ENCODE data around the gene NELL1. TPM values are rescaled to one million over a fixed set of nuclear protein-coding genes. Genes with fewer than 3 reads are reported as not detected.

NELL1 gene
- polyA plus RNA-seq, 2 donors: 0.04 to 0.08 TPM

GRCh38 chr11:21398195-21398594, 728.8 kb downstream of the NELL1 start:
- WGBS, 2 donors: 52 to 57% methylated on average over 3 of the region's 3 CpGs
- H3K27ac ChIP-seq (ENCODE audit: low read depth in 2 of 2, low read length in 1 of 2): no peak overlapping the region
- H3K9me3 ChIP-seq (ENCODE audit: control insufficient read depth in 2 of 2, insufficient read depth in 1 of 2, low read depth in 1 of 2, low read length in 1 of 2): no peaks in the 10 kb centered on the region
- no peaks in the 10 kb centered on the region for H3K36me3 ChIP-seq (ENCODE audit: control insufficient read depth in 2 of 2, insufficient read depth in 2 of 2, low read length in 1 of 2)
- no peak overlapping the region for H3K4me3 ChIP-seq (ENCODE audit: low read depth in 1 of 2, low read length in 2 of 2)
- H3K27me3 ChIP-seq (ENCODE audit: control insufficient read depth in 1 of 2, insufficient read depth in 2 of 2, low read length in 2 of 2): no peaks in the 10 kb centered on the region
- H3K4me1 ChIP-seq (ENCODE audit: control insufficient read depth in 2 of 2, insufficient read depth in 2 of 2, low read length in 1 of 2): no peaks in the 10 kb centered on the region

GRCh38 chr11:21401496-21401895, 732.1 kb downstream of the NELL1 start:
- Histone ChIP-seq H3K27ac (ENCODE audit: low read depth in 2 of 2, low read length in 1 of 2) (no peak overlapping the region), H3K4me1 (ENCODE audit: control insufficient read depth in 2 of 2, insufficient read depth in 2 of 2, low read length in 1 of 2) (no peaks in the 10 kb centered on the region), H3K36me3 (ENCODE audit: control insufficient read depth in 2 of 2, insufficient read depth in 2 of 2, low read length in 1 of 2) (no peaks in the 10 kb centered on the region), H3K4me3 (ENCODE audit: low read depth in 1 of 2, low read length in 2 of 2) (no peak overlapping the region), H3K27me3 (ENCODE audit: control insufficient read depth in 1 of 2, insufficient read depth in 2 of 2, low read length in 2 of 2) (no peaks in the 10 kb centered on the region), H3K9me3 (ENCODE audit: control insufficient read depth in 2 of 2, insufficient read depth in 1 of 2, low read depth in 1 of 2, low read length in 1 of 2) (no peaks in the 10 kb centered on the region)
- 30 to 39% methylated on average over 1 of the region's 1 CpG for WGBS, 2 donors

GRCh38 chr11:21402274-21402673, 732.9 kb downstream of the NELL1 start:
- Histone ChIP-seq H3K4me3 (ENCODE audit: low read depth in 1 of 2, low read length in 2 of 2) (no peak overlapping the region), H3K36me3 (ENCODE audit: control insufficient read depth in 2 of 2, insufficient read depth in 2 of 2, low read length in 1 of 2) (no peaks in the 10 kb centered on the region), H3K4me1 (ENCODE audit: control insufficient read depth in 2 of 2, insufficient read depth in 2 of 2, low read length in 1 of 2) (no peaks in the 10 kb centered on the region), H3K27ac (ENCODE audit: low read depth in 2 of 2, low read length in 1 of 2) (no peak overlapping the region), H3K27me3 (ENCODE audit: control insufficient read depth in 1 of 2, insufficient read depth in 2 of 2, low read length in 2 of 2) (no peaks in the 10 kb centered on the region), H3K9me3 (ENCODE audit: control insufficient read depth in 2 of 2, insufficient read depth in 1 of 2, low read depth in 1 of 2, low read length in 1 of 2) (no peaks in the 10 kb centered on the region)
- WGBS, 2 donors: 51 to 77% methylated on average over 1 of the region's 1 CpG

GRCh38 chr11:21403069-21403468, 733.7 kb downstream of the NELL1 start:
- Histone ChIP-seq H3K9me3 (ENCODE audit: control insufficient read depth in 2 of 2, insufficient read depth in 1 of 2, low read depth in 1 of 2, low read length in 1 of 2) (no peaks in the 10 kb centered on the region), H3K4me1 (ENCODE audit: control insufficient read depth in 2 of 2, insufficient read depth in 2 of 2, low read length in 1 of 2) (no peaks in the 10 kb centered on the region), H3K27me3 (ENCODE audit: control insufficient read depth in 1 of 2, insufficient read depth in 2 of 2, low read length in 2 of 2) (no peaks in the 10 kb centered on the region), H3K36me3 (ENCODE audit: control insufficient read depth in 2 of 2, insufficient read depth in 2 of 2, low read length in 1 of 2) (no peaks in the 10 kb centered on the region), H3K4me3 (ENCODE audit: low read depth in 1 of 2, low read length in 2 of 2) (no peak overlapping the region), H3K27ac (ENCODE audit: low read depth in 2 of 2, low read length in 1 of 2) (no peak overlapping the region)

GRCh38 chr11:21405422-21405821, 736.0 kb downstream of the NELL1 start:
- Histone ChIP-seq H3K27ac (ENCODE audit: low read depth in 2 of 2, low read length in 1 of 2) (no peak overlapping the region), H3K4me1 (ENCODE audit: control insufficient read depth in 2 of 2, insufficient read depth in 2 of 2, low read length in 1 of 2) (no peaks in the 10 kb centered on the region), H3K9me3 (ENCODE audit: control insufficient read depth in 2 of 2, insufficient read depth in 1 of 2, low read depth in 1 of 2, low read length in 1 of 2) (no peaks in the 10 kb centered on the region), H3K36me3 (ENCODE audit: control insufficient read depth in 2 of 2, insufficient read depth in 2 of 2, low read length in 1 of 2) (no peaks in the 10 kb centered on the region), H3K4me3 (ENCODE audit: low read depth in 1 of 2, low read length in 2 of 2) (no peak overlapping the region), H3K27me3 (ENCODE audit: control insufficient read depth in 1 of 2, insufficient read depth in 2 of 2, low read length in 2 of 2) (no peaks in the 10 kb centered on the region)
- 29 to 30% methylated on average over 1 of the region's 1 CpG for WGBS, 2 donors

GRCh38 chr11:21410513-21410912, 741.1 kb downstream of the NELL1 start:
- no peak overlapping the region for H3K4me3 ChIP-seq (ENCODE audit: low read depth in 1 of 2, low read length in 2 of 2)
- H3K27me3 ChIP-seq (ENCODE audit: control insufficient read depth in 1 of 2, insufficient read depth in 2 of 2, low read length in 2 of 2): no peaks in the 10 kb centered on the region
- no peaks in the 10 kb centered on the region for H3K4me1 ChIP-seq (ENCODE audit: control insufficient read depth in 2 of 2, insufficient read depth in 2 of 2, low read length in 1 of 2)
- WGBS, 2 donors: 73 to 88% methylated on average over 5 of the region's 5 CpGs
- H3K9me3 ChIP-seq (ENCODE audit: control insufficient read depth in 2 of 2, insufficient read depth in 1 of 2, low read depth in 1 of 2, low read length in 1 of 2): no peaks in the 10 kb centered on the region
- H3K27ac ChIP-seq (ENCODE audit: low read depth in 2 of 2, low read length in 1 of 2): no peak overlapping the region
- no peaks in the 10 kb centered on the region for H3K36me3 ChIP-seq (ENCODE audit: control insufficient read depth in 2 of 2, insufficient read depth in 2 of 2, low read length in 1 of 2)

GRCh38 chr11:21411104-21411503, 741.7 kb downstream of the NELL1 start:
- H3K36me3 ChIP-seq (ENCODE audit: control insufficient read depth in 2 of 2, insufficient read depth in 2 of 2, low read length in 1 of 2): no peaks in the 10 kb centered on the region
- no peaks in the 10 kb centered on the region for H3K9me3 ChIP-seq (ENCODE audit: control insufficient read depth in 2 of 2, insufficient read depth in 1 of 2, low read depth in 1 of 2, low read length in 1 of 2)
- H3K4me1 ChIP-seq (ENCODE audit: control insufficient read depth in 2 of 2, insufficient read depth in 2 of 2, low read length in 1 of 2): no peaks in the 10 kb centered on the region
- no peak overlapping the region for H3K27ac ChIP-seq (ENCODE audit: low read depth in 2 of 2, low read length in 1 of 2)
- 0 to 5% methylated on average over 1 of the region's 1 CpG for WGBS, 2 donors
- H3K4me3 ChIP-seq (ENCODE audit: low read depth in 1 of 2, low read length in 2 of 2): no peak overlapping the region
- no peaks in the 10 kb centered on the region for H3K27me3 ChIP-seq (ENCODE audit: control insufficient read depth in 1 of 2, insufficient read depth in 2 of 2, low read length in 2 of 2)

GRCh38 chr11:21411597-21411996, 742.2 kb downstream of the NELL1 start:
- H3K4me1 ChIP-seq (ENCODE audit: control insufficient read depth in 2 of 2, insufficient read depth in 2 of 2, low read length in 1 of 2): no peaks in the 10 kb centered on the region
- no peaks in the 10 kb centered on the region for H3K27me3 ChIP-seq (ENCODE audit: control insufficient read depth in 1 of 2, insufficient read depth in 2 of 2, low read length in 2 of 2)
- no peaks in the 10 kb centered on the region for H3K9me3 ChIP-seq (ENCODE audit: control insufficient read depth in 2 of 2, insufficient read depth in 1 of 2, low read depth in 1 of 2, low read length in 1 of 2)
- no peak overlapping the region for H3K4me3 ChIP-seq (ENCODE audit: low read depth in 1 of 2, low read length in 2 of 2)
- no peak overlapping the region for H3K27ac ChIP-seq (ENCODE audit: low read depth in 2 of 2, low read length in 1 of 2)
- H3K36me3 ChIP-seq (ENCODE audit: control insufficient read depth in 2 of 2, insufficient read depth in 2 of 2, low read length in 1 of 2): no peaks in the 10 kb centered on the region
- WGBS, 2 donors: 58 to 61% methylated on average over 1 of the region's 1 CpG

GRCh38 chr11:21412652-21413383, 743.4 kb downstream of the NELL1 start:
- no peaks in the 10 kb centered on the region for H3K4me1 ChIP-seq (ENCODE audit: control insufficient read depth in 2 of 2, insufficient read depth in 2 of 2, low read length in 1 of 2)
- WGBS, 2 donors: 47 to 68% methylated on average over 5 of the region's 5 CpGs
- no peaks in the 10 kb centered on the region for H3K9me3 ChIP-seq (ENCODE audit: control insufficient read depth in 2 of 2, insufficient read depth in 1 of 2, low read depth in 1 of 2, low read length in 1 of 2)
- no peak overlapping the region for H3K27ac ChIP-seq (ENCODE audit: low read depth in 2 of 2, low read length in 1 of 2)
- no peak overlapping the region for H3K4me3 ChIP-seq (ENCODE audit: low read depth in 1 of 2, low read length in 2 of 2)
- no peaks in the 10 kb centered on the region for H3K27me3 ChIP-seq (ENCODE audit: control insufficient read depth in 1 of 2, insufficient read depth in 2 of 2, low read length in 2 of 2)
- no peaks in the 10 kb centered on the region for H3K36me3 ChIP-seq (ENCODE audit: control insufficient read depth in 2 of 2, insufficient read depth in 2 of 2, low read length in 1 of 2)

GRCh38 chr11:21414953-21415352, 745.6 kb downstream of the NELL1 start:
- Histone ChIP-seq H3K27ac (ENCODE audit: low read depth in 2 of 2, low read length in 1 of 2) (no peak overlapping the region), H3K4me1 (ENCODE audit: control insufficient read depth in 2 of 2, insufficient read depth in 2 of 2, low read length in 1 of 2) (no peaks in the 10 kb centered on the region), H3K36me3 (ENCODE audit: control insufficient read depth in 2 of 2, insufficient read depth in 2 of 2, low read length in 1 of 2) (no peaks in the 10 kb centered on the region), H3K4me3 (ENCODE audit: low read depth in 1 of 2, low read length in 2 of 2) (no peak overlapping the region), H3K27me3 (ENCODE audit: control insufficient read depth in 1 of 2, insufficient read depth in 2 of 2, low read length in 2 of 2) (no peaks in the 10 kb centered on the region), H3K9me3 (ENCODE audit: control insufficient read depth in 2 of 2, insufficient read depth in 1 of 2, low read depth in 1 of 2, low read length in 1 of 2) (no peaks in the 10 kb centered on the region)
- 58 to 61% methylated on average over 2 of the region's 2 CpGs for WGBS, 2 donors

All from esophagus (tissue), 2 donors.